H9 (cell line): ENCODE measurements around the gene GMPPB. TPM values are rescaled to one million over a fixed set of nuclear protein-coding genes. Genes with fewer than 3 reads are reported as not detected.

ENCODE experiments used
- DNase-seq: peaks from one replicate; pipeline ENCODE4 v3.0.0-alpha.2; 2017
- H2AFZ ChIP-seq: one replicate; pipeline ENCODE4 v1.6.1; 2013; ENCODE audit warnings: mild to moderate bottlenecking, low read length, control low read depth, moderate library complexity
- H2AK5ac ChIP-seq: 2 replicates; pipeline ENCODE4 v1.6.1; 2013; ENCODE audit warnings: low read length, control low read depth, mixed read lengths; ENCODE audit not compliant: insufficient read length
- H2BK120ac ChIP-seq: one replicate; pipeline ENCODE4 v1.6.1; 2013; ENCODE audit warnings: low read depth, mild to moderate bottlenecking, low read length, control low read depth, inconsistent platforms; ENCODE audit not compliant: poor library complexity, severe bottlenecking
- H2BK12ac ChIP-seq: 2 replicates; pipeline ENCODE4 v1.6.1; 2013; ENCODE audit warnings: low read length, control low read depth, mixed read lengths, low read depth; ENCODE audit not compliant: insufficient read length
- H2BK15ac ChIP-seq: 2 replicates; pipeline ENCODE4 v1.6.1; 2013; ENCODE audit warnings: low read depth, low read length, control low read depth
- H2BK20ac ChIP-seq: one replicate; pipeline ENCODE4 v1.6.1; 2013; ENCODE audit warnings: low read depth, mild to moderate bottlenecking, low read length, control low read depth, inconsistent platforms; ENCODE audit not compliant: poor library complexity, severe bottlenecking
- H2BK5ac ChIP-seq: 2 replicates; pipeline ENCODE4 v1.6.1; 2013; ENCODE audit warnings: low read length, control low read depth, mixed read lengths; ENCODE audit not compliant: insufficient read length
- H3K14ac ChIP-seq: 2 replicates; pipeline ENCODE4 v1.6.1; 2013; ENCODE audit warnings: low read length, control low read depth; ENCODE audit not compliant: insufficient read depth
- H3K18ac ChIP-seq: 2 replicates; pipeline ENCODE4 v1.6.1; 2013; ENCODE audit warnings: low read depth, mild to moderate bottlenecking, mixed read lengths, low read length, control low read depth; ENCODE audit not compliant: insufficient read length
- H3K23ac ChIP-seq: 2 replicates; pipeline ENCODE4 v1.6.1; 2013; ENCODE audit warnings: low read length, control low read depth, mixed read lengths, low read depth; ENCODE audit not compliant: insufficient read length
- H3K23me2 ChIP-seq: 2 replicates; pipeline ENCODE4 v1.6.1; 2013; ENCODE audit warnings: low read depth, mild to moderate bottlenecking, mixed read lengths, low read length, control low read depth; ENCODE audit not compliant: insufficient read length, poor library complexity, severe bottlenecking
- H3K27ac ChIP-seq: 2 replicates; pipeline ENCODE4 v1.5.1; 2013; ENCODE audit warnings: low read length, control low read depth, mixed read lengths, low read depth; ENCODE audit not compliant: insufficient read length
- H3K27me3 ChIP-seq: 2 replicates; pipeline ENCODE4 v1.6.1; 2013; ENCODE audit warnings: low read length, control low read depth, inconsistent platforms; ENCODE audit not compliant: insufficient read depth
- H3K4ac ChIP-seq: 2 replicates; pipeline ENCODE4 v1.6.1; 2013; ENCODE audit warnings: low read depth, mild to moderate bottlenecking, control low read depth, inconsistent platforms, low read length, moderate library complexity
- H3K4me1 ChIP-seq: 2 replicates; pipeline ENCODE4 v1.6.1; 2013; ENCODE audit warnings: low read length, control low read depth, inconsistent platforms; ENCODE audit not compliant: insufficient read depth
- H3K4me2 ChIP-seq: 2 replicates; pipeline ENCODE4 v1.6.1; 2013; ENCODE audit warnings: low read length, control low read depth, mixed read lengths; ENCODE audit not compliant: insufficient read length, insufficient read depth
- H3K56ac ChIP-seq: 2 replicates; pipeline ENCODE4 v1.6.1; 2013; ENCODE audit warnings: low read depth, mild to moderate bottlenecking, mixed read lengths, low read length, control low read depth; ENCODE audit not compliant: insufficient read length
- H3K79me1 ChIP-seq: 2 replicates; pipeline ENCODE4 v1.6.1; 2013; ENCODE audit warnings: low read depth, mild to moderate bottlenecking, moderate library complexity, low read length, control low read depth, inconsistent platforms; ENCODE audit not compliant: insufficient read depth, poor library complexity, severe bottlenecking
- H3K79me2 ChIP-seq: 2 replicates; pipeline ENCODE4 v1.6.1; 2013; ENCODE audit warnings: low read length, control low read depth, inconsistent platforms; ENCODE audit not compliant: insufficient read depth
- H3K9ac ChIP-seq: 2 replicates; pipeline ENCODE4 v1.6.1; 2013; ENCODE audit warnings: low read length, control low read depth, mixed read lengths; ENCODE audit not compliant: insufficient read length; ENCODE audit errors: extremely low read depth
- H3K9me3 ChIP-seq: one replicate; pipeline ENCODE4 v1.6.1; 2013; ENCODE audit warnings: low read depth, low read length, inconsistent platforms; ENCODE audit not compliant: control insufficient read depth
- H3T11ph ChIP-seq: one replicate; pipeline ENCODE4 v1.6.1; 2013; ENCODE audit warnings: mild to moderate bottlenecking, low read length, control low read depth, inconsistent platforms
- H4K20me1 ChIP-seq: one replicate; pipeline ENCODE4 v1.6.1; 2013; ENCODE audit not compliant: control insufficient read depth, insufficient read length, insufficient read depth
- H4K5ac ChIP-seq: 2 replicates; pipeline ENCODE4 v1.6.1; 2013; ENCODE audit warnings: low read depth, mild to moderate bottlenecking, mixed read lengths, low read length, control low read depth; ENCODE audit not compliant: insufficient read length
- H4K8ac ChIP-seq: replicated peaks from 2 replicates; pipeline ENCODE4 v1.6.1; 2013; ENCODE audit warnings: low read length, control low read depth, mixed read lengths, low read depth; ENCODE audit not compliant: insufficient read length
- H4K91ac ChIP-seq: 2 replicates; pipeline ENCODE4 v1.6.1; 2013; ENCODE audit warnings: low read depth, mild to moderate bottlenecking, moderate library complexity, mixed read lengths, low read length, control low read depth; ENCODE audit not compliant: insufficient read length
- H3K27ac Mint-ChIP-seq, 3 experiments: 2 replicates in 2 of 3; 3 replicates in 1 of 3; pipeline ENCODE4 v1.8.0; 2020 to 2021; ENCODE audit warnings: mixed read lengths in 3 of 3, mild to moderate bottlenecking in 1 of 3, moderate library complexity in 1 of 3
- H3K27me3 Mint-ChIP-seq: 2 replicates; pipeline ENCODE4 v1.8.0; 2021; ENCODE audit warnings: low read depth, mild to moderate bottlenecking, moderate library complexity, mixed read lengths
- H3K36me3 Mint-ChIP-seq, 3 experiments: 2 replicates in 2 of 3; 3 replicates in 1 of 3; pipeline ENCODE4 v1.8.0; 2020 to 2021; ENCODE audit warnings: low read depth in 3 of 3, mixed read lengths in 3 of 3; ENCODE audit not compliant: insufficient read depth in 1 of 3
- H3K4me1 Mint-ChIP-seq, 2 experiments: 2 replicates each; pipeline ENCODE4 v1.8.0; 2020; ENCODE audit warnings: mixed read lengths in 2 of 2
- H3K4me3 Mint-ChIP-seq, 2 experiments: 2 replicates in 1 of 2; 3 replicates in 1 of 2; pipeline ENCODE4 v1.8.0; 2020 to 2021; ENCODE audit warnings: mild to moderate bottlenecking in 2 of 2, mixed read lengths in 2 of 2, moderate library complexity in 1 of 2
- H3K9me3 Mint-ChIP-seq, 2 experiments: 2 replicates in 1 of 2; 3 replicates in 1 of 2; pipeline ENCODE4 v1.8.0; 2020; ENCODE audit warnings: mild to moderate bottlenecking in 2 of 2, mixed read lengths in 2 of 2, moderate library complexity in 1 of 2
- WGBS: extraction: QIAGEN DNeasy Blood & Tissue Kit; methylation state at CpG from one replicate; pipeline ENCODE4 v1.1.7; 2013; ENCODE audit warnings: missing lambda C conversion rate, low lambda C conversion rate, mixed read lengths; ENCODE audit not compliant: insufficient read length; ENCODE audit errors: extremely low coverage; 5-methylcytosine and 5-hydroxymethylcytosine counted together
- long read RNA-seq: library from polyadenylated mRNA; unstranded; transcript quantifications from one replicate; pipeline ENCODE4 v2.0.0, GENCODE V29; 2020
- total RNA-seq: library from RNA; stranded (reverse); gene quantifications from 2 replicates; pipeline ENCODE4 v1.2.1, GENCODE V29; 2021
- TF ChIP-seq, protein P1 (sequence below): fragments of 200-600 bp; sonication (generic); conservative IDR thresholded peaks from 3 replicates; pipeline ENCODE4 v1.8.0; 2021; ENCODE audit warnings: antibody characterized with exemption, mild to moderate bottlenecking

The GMPPB gene
- 29.1 and 31.1 TPM in 2 replicates for total RNA-seq
- long read RNA-seq, full-length matches to known transcripts, result 197 of 232 reads
- long read RNA-seq, partial matches to known transcripts, result 12 of 232 reads
- long read RNA-seq, other reads (novel, unspliced or antisense), result 23 of 232 reads

DNA sequence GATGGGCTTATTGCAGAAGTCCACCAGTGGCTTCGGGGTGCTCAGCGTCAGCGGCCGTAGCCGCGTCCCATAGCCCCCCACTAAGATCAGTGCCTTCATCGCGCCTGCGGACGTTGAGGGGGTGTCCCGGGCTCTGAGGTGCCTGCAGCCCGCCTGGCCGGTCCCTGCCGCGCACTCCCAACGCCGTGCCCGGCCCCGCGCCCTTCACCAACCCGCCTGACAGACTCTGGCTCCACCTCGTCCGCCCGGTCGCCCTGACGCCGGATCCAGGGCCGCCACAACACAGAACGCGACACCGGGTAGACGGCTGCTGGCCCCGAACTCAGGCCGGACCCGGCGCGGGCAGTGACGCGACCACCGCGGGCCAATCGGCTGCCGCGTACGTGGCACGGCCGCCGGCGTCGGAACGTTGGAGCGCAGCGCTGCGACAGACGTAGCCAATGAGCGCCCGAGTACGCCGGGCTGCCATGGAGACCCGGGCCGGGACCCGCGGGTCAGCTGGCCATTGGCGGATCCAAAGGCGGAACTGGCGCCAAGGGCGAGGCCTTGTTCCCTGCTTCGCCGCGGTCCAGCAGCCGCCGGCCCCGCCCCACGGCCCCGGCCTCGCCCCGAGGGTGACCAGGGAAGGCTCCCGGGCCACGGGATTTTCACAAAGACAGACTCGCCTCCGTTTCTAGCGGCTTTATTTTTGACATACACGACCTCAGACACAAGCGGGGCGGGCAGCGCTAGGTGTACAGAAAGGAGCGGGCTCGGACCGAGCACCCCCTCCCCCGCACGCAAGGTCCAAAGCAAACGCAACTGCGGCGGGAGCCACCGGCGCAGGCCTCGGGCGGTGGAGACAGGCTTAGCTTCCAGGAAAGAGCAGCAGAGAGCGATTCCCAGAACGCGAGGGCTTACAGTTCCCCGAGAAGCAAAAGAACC lies at the start of gene GMPPB:
Gene GMPPB, minus strand, starts transcription at position 324 of the 924 bp plus-strand sequence. Its CDS starts 225 bp downstream, at position 99.
- Histone ChIP-seq H3K79me1 (peaks cover 2% of the 10 kb centered on the region), H3K27me3 (no peaks in the 10 kb centered on the region), H2AFZ (no peak within 1 kb of the TSS), H3K23me2 (peaks cover 20% of the 10 kb centered on the region), H3K4me1 (no peaks in the 10 kb centered on the region), H3K4ac (no peak within 1 kb of the TSS), H2BK5ac (no peak within 1 kb of the TSS), H3K27ac (no peak within 1 kb of the TSS), H3K56ac (no peak within 1 kb of the TSS), H3T11ph (no peak within 1 kb of the TSS), H3K14ac (peak within 1 kb of the TSS; percentile 81), H4K91ac (peak within 1 kb of the TSS; percentile 21), H2BK120ac (no peak within 1 kb of the TSS), H2BK15ac (no peak within 1 kb of the TSS), H3K4me2 (peak within 1 kb of the TSS; percentile 68), H3K9me3 (no peaks in the 10 kb centered on the region), H2BK20ac (no peak within 1 kb of the TSS), H2AK5ac (no peak within 1 kb of the TSS), H3K79me2 (no peaks in the 10 kb centered on the region), H4K20me1 (no peaks in the 10 kb centered on the region), H2BK12ac (no peak within 1 kb of the TSS), H3K18ac (peak within 1 kb of the TSS; percentile 73), H4K8ac (no peak within 1 kb of the TSS), H3K9ac (peak within 1 kb of the TSS; percentile 83), H3K23ac (no peak within 1 kb of the TSS), H4K5ac (peak within 1 kb of the TSS; percentile 15)
- Mint-ChIP-seq H3K27ac (peak within 1 kb of the TSS; percentile 98 to 99 (median 98)), H3K4me3 (peak within 1 kb of the TSS; percentile 87 to 96), H3K9me3 (no peaks in the 10 kb centered on the region), H3K27me3 (no peaks in the 10 kb centered on the region; the same call in none of the 2 replicates), H3K36me3 (peaks cover 5 to 50% (median 40%) of the 10 kb centered on the region in 3 experiments; a peak in 6 of 7 replicates), H3K4me1 (peaks cover 14 to 17% of the 10 kb centered on the region in 2 experiments)
- no CpG with 5 or more reads among the region's 102 CpGs for WGBS
- TF ChIP-seq, protein P1, sequence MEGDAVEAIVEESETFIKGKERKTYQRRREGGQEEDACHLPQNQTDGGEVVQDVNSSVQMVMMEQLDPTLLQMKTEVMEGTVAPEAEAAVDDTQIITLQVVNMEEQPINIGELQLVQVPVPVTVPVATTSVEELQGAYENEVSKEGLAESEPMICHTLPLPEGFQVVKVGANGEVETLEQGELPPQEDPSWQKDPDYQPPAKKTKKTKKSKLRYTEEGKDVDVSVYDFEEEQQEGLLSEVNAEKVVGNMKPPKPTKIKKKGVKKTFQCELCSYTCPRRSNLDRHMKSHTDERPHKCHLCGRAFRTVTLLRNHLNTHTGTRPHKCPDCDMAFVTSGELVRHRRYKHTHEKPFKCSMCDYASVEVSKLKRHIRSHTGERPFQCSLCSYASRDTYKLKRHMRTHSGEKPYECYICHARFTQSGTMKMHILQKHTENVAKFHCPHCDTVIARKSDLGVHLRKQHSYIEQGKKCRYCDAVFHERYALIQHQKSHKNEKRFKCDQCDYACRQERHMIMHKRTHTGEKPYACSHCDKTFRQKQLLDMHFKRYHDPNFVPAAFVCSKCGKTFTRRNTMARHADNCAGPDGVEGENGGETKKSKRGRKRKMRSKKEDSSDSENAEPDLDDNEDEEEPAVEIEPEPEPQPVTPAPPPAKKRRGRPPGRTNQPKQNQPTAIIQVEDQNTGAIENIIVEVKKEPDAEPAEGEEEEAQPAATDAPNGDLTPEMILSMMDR, result no peak
- DNase-seq, result peak; percentile 98
